HepG2 (cell line): ENCODE results near the gene ZFAND3. TPM values are rescaled to one million over a fixed set of nuclear protein-coding genes. Genes with fewer than 3 reads are reported as not detected.

Source experiments
- AGO2 ChIP-seq: fragments of 200-400 bp; formaldehyde crosslinking; optimal IDR thresholded peaks from 2 replicates; pipeline ENCODE3; 2017; ENCODE audit warnings: mild to moderate bottlenecking, low read depth, low read length, moderate library complexity
- GFI1 ChIP-seq: sonication (generic); formaldehyde crosslinking; IDR thresholded peaks from 2 replicates; pipeline ENCODE4 v1.5.0; 2020; ENCODE audit warnings: missing genetic modification reagents, mild to moderate bottlenecking, borderline replicate concordance
- HNF4A ChIP-seq: sonication (generic); formaldehyde crosslinking; IDR thresholded peaks from 2 replicates; pipeline ENCODE4 v1.4.0; 2020; ENCODE audit warnings: missing genetic modification reagents
- HNRNPH1 ChIP-seq: fragments of 200-400 bp; formaldehyde crosslinking; optimal IDR thresholded peaks from 2 replicates; pipeline ENCODE3; 2017; ENCODE audit warnings: mild to moderate bottlenecking, low read depth, low read length
- KDM6A ChIP-seq: IDR thresholded peaks from 2 replicates; pipeline ENCODE4 v1.6.1; 2016; ENCODE audit warnings: low read depth
- KLF16 ChIP-seq, 2 experiments: sonication (generic) in 1 of 2; formaldehyde crosslinking in 1 of 2; IDR thresholded peaks; 2 replicates each; pipeline versions ENCODE4 v1.6.1 to v1.8.0; 2016 to 2023; ENCODE audit warnings: missing genetic modification reagents in 2 of 2, missing compliant biosample characterization in 1 of 2
- NFKBIZ ChIP-seq: IDR thresholded peaks from 2 replicates; pipeline ENCODE4 v1.6.1; 2018; ENCODE audit warnings: missing genetic modification reagents, missing compliant biosample characterization
- SOX6 ChIP-seq, 2 experiments: fragments of 450-650 bp in 1 of 2; sonication (generic) in 1 of 2; formaldehyde crosslinking in 1 of 2; IDR thresholded peaks; 2 replicates each; pipeline versions ENCODE4 v1.4.0 to v1.6.1; 2017 to 2020; ENCODE audit warnings: antibody characterized with exemption in 1 of 2, mild to moderate bottlenecking in 1 of 2, missing genetic modification reagents in 1 of 2
- SYNCRIP ChIP-seq: fragments of 200-400 bp; formaldehyde crosslinking; IDR thresholded peaks from 2 replicates; pipeline ENCODE4 v1.6.1; 2018; ENCODE audit warnings: mild to moderate bottlenecking, low read depth, low read length; ENCODE audit not compliant: insufficient read depth
- THAP11 ChIP-seq: IDR thresholded peaks from 2 replicates; pipeline ENCODE4 v1.6.1; 2016; ENCODE audit warnings: missing biosample characterization, missing genetic modification reagents
- ZFP1 ChIP-seq: IDR thresholded peaks from 2 replicates; pipeline ENCODE4 v1.6.1; 2016
- ZFX ChIP-seq: sonication (generic); formaldehyde crosslinking; IDR thresholded peaks from 2 replicates; pipeline ENCODE4 v1.4.0; 2020; ENCODE audit warnings: mild to moderate bottlenecking, low read depth, missing genetic modification reagents, moderate library complexity
- ZNF180 ChIP-seq: sonication (generic); formaldehyde crosslinking; IDR thresholded peaks from 2 replicates; pipeline ENCODE4 v1.4.0; 2020; ENCODE audit warnings: low read depth, missing genetic modification reagents, borderline replicate concordance
- ZNF879 ChIP-seq: sonication (generic); formaldehyde crosslinking; IDR thresholded peaks from 2 replicates; pipeline ENCODE4 v1.8.1; 2023; ENCODE audit warnings: missing genetic modification reagents
- polyA plus RNA-seq, 8 experiments: library from polyadenylated mRNA; depleted of rRNA in 3 of 8; stranded (reverse) in 7 of 8; unstranded in 1 of 8; fragments of >200 nt; fragmentation: Illumina TruSeq in 4 of 8; extraction: Trizol in 4 of 8; gene quantifications; 2 replicates each; pipeline versions ENCODE4 v1.2.1 to v1.2.3, GENCODE V29; 2011 to 2016; ENCODE audit warnings: low read depth in 4 of 8, missing spikeins in 1 of 8, mixed read lengths in 1 of 8; ENCODE audit not compliant: insufficient read depth in 1 of 8
- total RNA-seq, 5 experiments: library from RNA; depleted of rRNA; stranded (reverse); fragments of >200 nt; fragmentation: Illumina TruSeq; extraction: Trizol; gene quantifications; 2 replicates each; pipeline ENCODE4 v1.2.3, GENCODE V29; 2016; ENCODE audit warnings: low read depth in 1 of 5
- TF ChIP-seq, protein P1 (sequence below): sonication (generic); formaldehyde crosslinking; IDR thresholded peaks from 2 replicates; pipeline ENCODE4; 2020; ENCODE audit warnings: missing genetic modification reagents, mild to moderate bottlenecking, borderline replicate concordance
- TF ChIP-seq, protein P2 (sequence below): sonication (generic); formaldehyde crosslinking; IDR thresholded peaks from 2 replicates; pipeline ENCODE4 v1.4.0; 2020; ENCODE audit warnings: missing genetic modification reagents, borderline replicate concordance
- TF ChIP-seq, protein P3 (sequence below): sonication (generic); formaldehyde crosslinking; IDR thresholded peaks from 2 replicates; pipeline ENCODE4 v1.4.0; 2020; ENCODE audit warnings: mild to moderate bottlenecking, missing genetic modification reagents
- TF ChIP-seq, protein P4 (sequence below): IDR thresholded peaks from 2 replicates; pipeline ENCODE4 v1.6.1; 2016; ENCODE audit warnings: low read depth
- TF ChIP-seq, protein P5 (sequence below): sonication (generic); formaldehyde crosslinking; IDR thresholded peaks from 2 replicates; pipeline ENCODE4 v1.4.0; 2020; ENCODE audit warnings: missing genetic modification reagents, borderline replicate concordance
- TF ChIP-seq, protein P6 (sequence below): sonication (generic); formaldehyde crosslinking; IDR thresholded peaks from 2 replicates; pipeline ENCODE4 v1.4.0; 2020; ENCODE audit warnings: missing genetic modification reagents

Gene ZFAND3
- total and polyA plus RNA-seq, 2 of the 13 experiments (the other 11 are each of a cell fraction or from before 2014, with no cell fraction given), result 16.4 to 17.1 TPM

DNA sequence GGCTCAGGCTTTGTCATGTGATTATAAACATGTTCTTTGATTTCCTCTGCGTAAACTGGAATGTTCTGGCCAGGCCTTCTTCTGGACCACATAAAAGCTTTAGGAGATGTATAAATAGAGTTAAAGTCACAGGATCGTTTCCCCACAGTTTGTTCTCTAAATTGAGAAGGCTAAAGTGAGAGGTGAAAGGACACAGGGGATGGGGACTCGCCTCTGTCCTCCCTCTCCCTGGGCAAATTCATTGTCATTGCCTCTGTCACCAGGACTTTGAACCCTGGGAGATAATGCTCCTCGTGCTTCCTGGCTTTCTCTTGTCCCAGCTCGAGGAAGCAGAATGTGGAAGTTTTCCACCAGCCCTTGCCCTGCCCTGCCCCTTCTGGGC is 20.3 kb upstream of the ZFAND3 start (continued):
- TF ChIP-seq, protein P1, sequence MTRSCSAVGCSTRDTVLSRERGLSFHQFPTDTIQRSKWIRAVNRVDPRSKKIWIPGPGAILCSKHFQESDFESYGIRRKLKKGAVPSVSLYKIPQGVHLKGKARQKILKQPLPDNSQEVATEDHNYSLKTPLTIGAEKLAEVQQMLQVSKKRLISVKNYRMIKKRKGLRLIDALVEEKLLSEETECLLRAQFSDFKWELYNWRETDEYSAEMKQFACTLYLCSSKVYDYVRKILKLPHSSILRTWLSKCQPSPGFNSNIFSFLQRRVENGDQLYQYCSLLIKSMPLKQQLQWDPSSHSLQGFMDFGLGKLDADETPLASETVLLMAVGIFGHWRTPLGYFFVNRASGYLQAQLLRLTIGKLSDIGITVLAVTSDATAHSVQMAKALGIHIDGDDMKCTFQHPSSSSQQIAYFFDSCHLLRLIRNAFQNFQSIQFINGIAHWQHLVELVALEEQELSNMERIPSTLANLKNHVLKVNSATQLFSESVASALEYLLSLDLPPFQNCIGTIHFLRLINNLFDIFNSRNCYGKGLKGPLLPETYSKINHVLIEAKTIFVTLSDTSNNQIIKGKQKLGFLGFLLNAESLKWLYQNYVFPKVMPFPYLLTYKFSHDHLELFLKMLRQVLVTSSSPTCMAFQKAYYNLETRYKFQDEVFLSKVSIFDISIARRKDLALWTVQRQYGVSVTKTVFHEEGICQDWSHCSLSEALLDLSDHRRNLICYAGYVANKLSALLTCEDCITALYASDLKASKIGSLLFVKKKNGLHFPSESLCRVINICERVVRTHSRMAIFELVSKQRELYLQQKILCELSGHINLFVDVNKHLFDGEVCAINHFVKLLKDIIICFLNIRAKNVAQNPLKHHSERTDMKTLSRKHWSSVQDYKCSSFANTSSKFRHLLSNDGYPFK (CRISPR knock-in tag), result no peak
- TF ChIP-seq HNRNPH1, result no peak
- peak in 1 of 2 experiments; percentile 86; a peak in 2 of 4 replicates for TF ChIP-seq KLF16 (CRISPR knock-in tag; IDR thresholded peaks at IDR 0.05)
- no peak for TF ChIP-seq SOX6 (IDR thresholded peaks at IDR 0.05)
- peak; percentile 96 for TF ChIP-seq SOX6 (CRISPR knock-in tag; IDR thresholded peaks at IDR 0.05)
- TF ChIP-seq ZNF879, result no peak
- TF ChIP-seq, protein P2, sequence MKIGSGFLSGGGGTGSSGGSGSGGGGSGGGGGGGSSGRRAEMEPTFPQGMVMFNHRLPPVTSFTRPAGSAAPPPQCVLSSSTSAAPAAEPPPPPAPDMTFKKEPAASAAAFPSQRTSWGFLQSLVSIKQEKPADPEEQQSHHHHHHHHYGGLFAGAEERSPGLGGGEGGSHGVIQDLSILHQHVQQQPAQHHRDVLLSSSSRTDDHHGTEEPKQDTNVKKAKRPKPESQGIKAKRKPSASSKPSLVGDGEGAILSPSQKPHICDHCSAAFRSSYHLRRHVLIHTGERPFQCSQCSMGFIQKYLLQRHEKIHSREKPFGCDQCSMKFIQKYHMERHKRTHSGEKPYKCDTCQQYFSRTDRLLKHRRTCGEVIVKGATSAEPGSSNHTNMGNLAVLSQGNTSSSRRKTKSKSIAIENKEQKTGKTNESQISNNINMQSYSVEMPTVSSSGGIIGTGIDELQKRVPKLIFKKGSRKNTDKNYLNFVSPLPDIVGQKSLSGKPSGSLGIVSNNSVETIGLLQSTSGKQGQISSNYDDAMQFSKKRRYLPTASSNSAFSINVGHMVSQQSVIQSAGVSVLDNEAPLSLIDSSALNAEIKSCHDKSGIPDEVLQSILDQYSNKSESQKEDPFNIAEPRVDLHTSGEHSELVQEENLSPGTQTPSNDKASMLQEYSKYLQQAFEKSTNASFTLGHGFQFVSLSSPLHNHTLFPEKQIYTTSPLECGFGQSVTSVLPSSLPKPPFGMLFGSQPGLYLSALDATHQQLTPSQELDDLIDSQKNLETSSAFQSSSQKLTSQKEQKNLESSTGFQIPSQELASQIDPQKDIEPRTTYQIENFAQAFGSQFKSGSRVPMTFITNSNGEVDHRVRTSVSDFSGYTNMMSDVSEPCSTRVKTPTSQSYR (CRISPR knock-in tag), result peak; percentile 65; the same call in 1 of the 2 replicates
- TF ChIP-seq, protein P3, sequence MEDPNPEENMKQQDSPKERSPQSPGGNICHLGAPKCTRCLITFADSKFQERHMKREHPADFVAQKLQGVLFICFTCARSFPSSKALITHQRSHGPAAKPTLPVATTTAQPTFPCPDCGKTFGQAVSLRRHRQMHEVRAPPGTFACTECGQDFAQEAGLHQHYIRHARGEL, result no peak
- peak; percentile 65 for TF ChIP-seq KDM6A (CRISPR knock-in tag)
- TF ChIP-seq, protein P4, sequence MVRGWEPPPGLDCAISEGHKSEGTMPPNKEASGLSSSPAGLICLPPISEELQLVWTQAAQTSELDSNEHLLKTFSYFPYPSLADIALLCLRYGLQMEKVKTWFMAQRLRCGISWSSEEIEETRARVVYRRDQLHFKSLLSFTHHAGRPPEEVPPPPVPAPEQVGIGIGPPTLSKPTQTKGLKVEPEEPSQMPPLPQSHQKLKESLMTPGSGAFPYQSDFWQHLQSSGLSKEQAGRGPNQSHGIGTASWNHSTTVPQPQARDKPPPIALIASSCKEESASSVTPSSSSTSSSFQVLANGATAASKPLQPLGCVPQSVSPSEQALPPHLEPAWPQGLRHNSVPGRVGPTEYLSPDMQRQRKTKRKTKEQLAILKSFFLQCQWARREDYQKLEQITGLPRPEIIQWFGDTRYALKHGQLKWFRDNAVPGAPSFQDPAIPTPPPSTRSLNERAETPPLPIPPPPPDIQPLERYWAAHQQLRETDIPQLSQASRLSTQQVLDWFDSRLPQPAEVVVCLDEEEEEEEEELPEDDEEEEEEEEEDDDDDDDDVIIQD (CRISPR knock-in tag), result peak; percentile 67; the same call in 1 of the 2 replicates
- peak; percentile 37; the same call in 1 of the 2 replicates for TF ChIP-seq ZFX (CRISPR knock-in tag)
- TF ChIP-seq ZFP1, result 0 out of 2 replicates have a peak, but pooled peaks have one; percentile 55
- TF ChIP-seq, protein P5, sequence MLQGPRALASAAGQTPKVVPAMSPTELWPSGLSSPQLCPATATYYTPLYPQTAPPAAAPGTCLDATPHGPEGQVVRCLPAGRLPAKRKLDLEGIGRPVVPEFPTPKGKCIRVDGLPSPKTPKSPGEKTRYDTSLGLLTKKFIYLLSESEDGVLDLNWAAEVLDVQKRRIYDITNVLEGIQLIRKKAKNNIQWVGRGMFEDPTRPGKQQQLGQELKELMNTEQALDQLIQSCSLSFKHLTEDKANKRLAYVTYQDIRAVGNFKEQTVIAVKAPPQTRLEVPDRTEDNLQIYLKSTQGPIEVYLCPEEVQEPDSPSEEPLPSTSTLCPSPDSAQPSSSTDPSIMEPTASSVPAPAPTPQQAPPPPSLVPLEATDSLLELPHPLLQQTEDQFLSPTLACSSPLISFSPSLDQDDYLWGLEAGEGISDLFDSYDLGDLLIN (CRISPR knock-in tag), result no peak
- no peak for TF ChIP-seq AGO2
- TF ChIP-seq THAP11, result peak; percentile 58
- peak; percentile 99 for TF ChIP-seq HNF4A (CRISPR knock-in tag)
- TF ChIP-seq, protein P6, sequence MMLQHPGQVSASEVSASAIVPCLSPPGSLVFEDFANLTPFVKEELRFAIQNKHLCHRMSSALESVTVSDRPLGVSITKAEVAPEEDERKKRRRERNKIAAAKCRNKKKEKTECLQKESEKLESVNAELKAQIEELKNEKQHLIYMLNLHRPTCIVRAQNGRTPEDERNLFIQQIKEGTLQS (CRISPR knock-in tag), result no peak; the same call in 1 of the 2 replicates
- peak; percentile 76 for TF ChIP-seq GFI1
- TF ChIP-seq ZNF180 (CRISPR knock-in tag), result no peak
- no peak for TF ChIP-seq SYNCRIP
- TF ChIP-seq NFKBIZ, result peak; percentile 61; the same call in 1 of the 2 replicates
